Measurements from ENCODE around the gene TSKU.

Gene TSKU

GRCh38 chr11:76835928-76836612 is 52.9 kb downstream of the TSKU start:
- H3K4me3 ChIP-seq (ENCODE audit: low read depth, low read length) = no peak overlapping the region
- DNase-seq (ENCODE audit: low read depth) = peak; percentile 41

GRCh38 chr11:76836613-76837291 is 53.6 kb downstream of the TSKU start:
- no peak overlapping the region for H3K4me3 ChIP-seq (ENCODE audit: low read depth, low read length)
- DNase-seq (ENCODE audit: low read depth) = no peak

GRCh38 chr11:76837696-76838677 is 54.8 kb downstream of the TSKU start:
- DNase-seq (ENCODE audit: low read depth) = no peak
- no peak overlapping the region for H3K4me3 ChIP-seq (ENCODE audit: low read depth, low read length)

GRCh38 chr11:76838678-76839068 is 55.5 kb downstream of the TSKU start:
- no peak overlapping the region for H3K4me3 ChIP-seq (ENCODE audit: low read depth, low read length)
- no peak for DNase-seq (ENCODE audit: low read depth)

- no peak for DNase-seq (ENCODE audit: low read depth)
- no peak overlapping the region for H3K4me3 ChIP-seq (ENCODE audit: low read depth, low read length)
Measured at GRCh38 chr11:76839311-76839710, 56.2 kb downstream of the TSKU start.

- no peak overlapping the region for H3K4me3 ChIP-seq (ENCODE audit: low read depth, low read length)
- no peak for DNase-seq (ENCODE audit: low read depth)
Measured at GRCh38 chr11:76841923-76842452, 58.8 kb downstream of the TSKU start.

GRCh38 chr11:76843907-76844306 is 60.8 kb downstream of the TSKU start:
- DNase-seq (ENCODE audit: low read depth) = no peak
- no peak overlapping the region for H3K4me3 ChIP-seq (ENCODE audit: low read depth, low read length)

- no peak overlapping the region for H3K4me3 ChIP-seq (ENCODE audit: low read depth, low read length)
- no peak for DNase-seq (ENCODE audit: low read depth)
Measured at GRCh38 chr11:76844511-76844910, 61.4 kb downstream of the TSKU start.

GRCh38 chr11:76845069-76845468 is 61.9 kb downstream of the TSKU start:
- no peak for DNase-seq (ENCODE audit: low read depth)
- no peak overlapping the region for H3K4me3 ChIP-seq (ENCODE audit: low read depth, low read length)

- DNase-seq (ENCODE audit: low read depth) = no peak
- no peak overlapping the region for H3K4me3 ChIP-seq (ENCODE audit: low read depth, low read length)
Measured at GRCh38 chr11:76846441-76846840, 63.3 kb downstream of the TSKU start.

All from skeletal muscle cell (primary cell).